HG02759 (cell line): ENCODE results near the gene ELF1.
"Not testable (repeated sequence)": the region's sequence is repeated elsewhere in the genome, so short reads cannot be mapped to it uniquely, and the experiment has no call there.

Experiments used
- ATAC-seq: cut with Tn5 transposase; IDR thresholded peaks from one replicate; pipeline ENCODE4 v1.9.1; 2021; ENCODE audit warnings: mild to moderate bottlenecking, moderate library complexity; ENCODE audit not compliant: unreplicated experiment

ELF1 gene

DNA sequence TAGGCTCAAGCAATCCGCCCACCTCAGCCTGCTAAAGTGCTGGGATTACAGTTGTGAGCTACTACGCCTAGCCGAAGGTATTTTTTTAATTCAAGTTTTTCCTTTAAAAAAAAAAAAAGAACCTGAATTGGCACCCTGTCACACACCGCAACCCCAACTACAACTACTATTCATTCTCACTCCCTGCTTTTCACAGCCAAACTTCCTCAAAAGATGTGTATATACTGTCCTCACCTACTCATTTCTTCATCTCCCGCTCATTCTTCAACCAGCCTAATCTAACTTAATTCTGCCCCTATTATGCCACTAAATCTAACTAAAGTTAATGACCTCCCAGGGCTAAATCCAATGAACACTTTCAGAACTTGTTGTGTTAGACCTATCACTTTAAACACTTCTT lies 29.5 kb upstream of the ELF1 start:
- ATAC-seq, result no peak

DNA sequence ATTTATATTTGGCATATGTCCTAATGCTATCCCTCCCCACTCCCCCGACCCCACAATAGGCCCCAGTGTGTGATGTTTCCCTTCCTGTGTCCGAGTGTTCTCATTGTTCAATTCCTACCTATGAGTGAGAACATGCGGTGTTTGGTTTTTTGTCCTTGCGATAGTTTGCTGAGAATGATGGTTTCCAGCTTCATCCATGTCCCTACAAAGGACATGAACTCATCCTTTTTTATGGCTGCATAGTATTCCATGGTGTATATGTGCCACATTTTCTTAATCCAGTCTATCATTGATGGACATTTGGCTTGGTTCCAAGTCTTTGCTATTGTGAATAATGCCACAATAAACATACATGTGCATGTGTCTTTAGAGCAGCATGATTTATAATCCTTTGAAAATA lies 23.3 kb upstream of the ELF1 start:
- not testable (repeated sequence) for ATAC-seq

DNA sequence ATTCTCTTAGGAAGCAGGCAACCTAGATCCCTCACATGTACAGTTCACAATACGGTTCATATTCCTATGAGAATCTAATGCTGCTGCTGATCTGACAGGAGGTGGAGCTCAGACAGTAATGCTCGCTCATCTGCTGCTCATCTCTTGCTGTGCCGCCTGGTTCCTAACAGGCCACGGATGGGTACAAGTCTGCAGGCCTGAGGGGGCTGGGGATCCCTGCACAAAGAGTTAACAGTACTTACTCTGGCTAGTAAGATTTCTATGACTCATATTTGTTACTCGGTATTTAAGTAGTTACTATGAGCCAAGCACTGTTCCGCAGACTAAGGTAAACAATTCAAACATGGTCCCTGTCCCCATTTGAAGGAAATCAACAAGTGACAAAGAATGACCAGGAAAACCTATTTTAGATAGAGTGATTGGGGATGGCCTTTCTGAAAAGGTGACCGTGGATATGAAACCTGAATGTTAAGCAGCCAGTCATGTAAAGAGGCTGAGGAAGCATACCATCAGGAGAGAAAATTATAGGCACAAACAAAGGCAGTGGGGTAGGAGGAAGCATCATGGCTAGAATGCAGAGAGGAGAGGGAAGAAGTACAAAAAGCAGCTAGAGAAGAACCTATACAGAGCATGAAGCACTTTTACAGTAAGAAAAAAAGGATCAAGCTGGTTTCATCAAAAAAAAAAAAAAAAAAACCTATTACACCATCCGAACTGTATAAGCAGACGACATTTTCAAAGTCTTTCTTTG lies 21.6 kb upstream of the ELF1 start:
- no peak for ATAC-seq

DNA sequence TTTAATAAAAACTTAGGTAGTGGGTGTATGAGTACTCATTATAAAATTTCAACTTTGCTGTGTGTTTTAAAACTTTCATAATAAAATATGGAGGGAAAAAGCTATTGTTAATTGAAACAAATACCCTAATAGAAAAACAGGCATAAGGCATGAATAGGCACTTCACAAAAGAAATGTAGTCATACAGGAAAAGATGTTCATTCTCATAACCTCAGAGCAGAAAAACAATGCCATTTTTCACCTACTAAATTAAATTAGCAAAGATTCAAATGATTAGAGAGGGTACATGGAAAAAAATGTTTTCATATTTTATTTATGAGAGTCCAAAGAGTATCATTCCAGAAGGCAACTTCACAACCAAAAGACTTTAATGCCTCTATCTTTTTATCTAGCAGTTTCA lies 20.6 kb upstream of the ELF1 start:
- ATAC-seq, result no peak

- not testable (repeated sequence) for ATAC-seq
These were observed 17.4 kb upstream of the ELF1 start for GRCh38 chr13:41036557-41036956.

DNA sequence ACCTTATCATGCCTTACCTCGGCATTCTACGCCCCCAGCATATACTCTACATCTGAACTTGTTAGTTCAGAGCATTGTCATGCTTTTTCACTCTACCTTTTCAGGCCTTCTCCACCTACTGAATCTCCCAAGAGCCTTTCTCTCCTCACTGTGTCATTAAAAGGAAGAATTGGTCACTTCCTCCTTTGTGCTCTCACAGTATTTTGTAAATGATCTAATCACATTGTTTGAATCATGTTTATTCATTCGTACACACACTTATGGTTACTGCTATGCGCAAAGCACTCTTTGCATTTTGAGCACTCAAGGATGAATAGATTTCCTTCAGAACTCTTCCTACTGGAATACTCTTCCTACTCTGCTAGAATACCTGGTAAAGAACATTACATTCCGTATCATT lies 15.8 kb upstream of the ELF1 start:
- no peak for ATAC-seq

GRCh38 chr13:41034382-41034781 lies 15.3 kb upstream of the ELF1 start:
- no peak for ATAC-seq

DNA sequence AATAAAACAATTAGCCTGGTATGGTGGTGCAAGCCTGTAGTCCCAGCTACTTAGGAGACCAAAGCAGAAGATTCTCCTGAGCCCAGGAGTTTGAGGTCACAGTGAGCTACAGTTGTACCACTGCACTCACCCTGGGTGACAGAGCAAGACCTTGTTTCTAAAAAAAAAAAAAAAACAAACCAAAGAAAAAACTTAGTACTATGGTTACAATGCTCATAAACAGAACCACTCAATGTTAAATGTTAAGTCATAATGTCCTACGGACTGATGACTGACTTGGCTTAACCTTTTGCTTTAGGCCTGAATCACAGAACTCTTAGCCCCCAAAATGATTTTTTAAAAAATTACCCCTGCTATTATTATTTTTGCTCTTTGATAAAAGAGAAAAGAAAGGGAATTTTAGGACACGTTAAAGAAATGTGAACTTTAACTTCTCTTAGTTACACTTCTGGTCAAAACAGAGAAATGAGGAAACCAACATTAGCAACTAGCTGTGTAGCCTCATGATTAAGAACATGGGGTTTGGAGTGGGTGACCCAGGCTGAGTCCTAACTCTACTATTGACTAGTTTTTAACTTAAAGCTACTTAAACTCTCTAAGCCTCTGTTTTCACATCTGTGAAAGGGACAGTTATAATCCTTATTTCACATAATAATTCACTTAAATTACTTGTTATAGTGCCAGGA lies 13.7 kb upstream of the ELF1 start:
- ATAC-seq, result no peak

- ATAC-seq, result no peak
These were observed 10.5 kb upstream of the ELF1 start for GRCh38 chr13:41029629-41030028.

DNA sequence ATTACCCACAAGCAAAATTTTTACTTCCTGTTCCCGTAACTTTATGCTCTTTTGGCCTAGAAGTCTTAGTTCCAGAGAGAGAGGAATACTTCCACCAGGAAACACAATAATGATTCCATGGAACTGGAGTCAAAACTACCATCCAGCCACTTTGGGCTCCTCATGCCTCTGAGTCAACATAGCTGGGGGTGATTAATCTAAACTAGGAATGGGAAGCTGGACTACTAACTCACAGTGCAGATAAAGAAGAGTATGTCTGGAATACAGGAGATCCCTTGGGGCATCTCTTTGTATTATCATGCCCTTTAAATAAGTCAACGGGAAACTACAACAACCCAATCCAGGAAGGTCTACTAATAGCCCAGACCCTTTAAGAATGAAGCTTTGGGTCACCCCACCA lies 8.9 kb upstream of the ELF1 start:
- no peak for ATAC-seq

DNA sequence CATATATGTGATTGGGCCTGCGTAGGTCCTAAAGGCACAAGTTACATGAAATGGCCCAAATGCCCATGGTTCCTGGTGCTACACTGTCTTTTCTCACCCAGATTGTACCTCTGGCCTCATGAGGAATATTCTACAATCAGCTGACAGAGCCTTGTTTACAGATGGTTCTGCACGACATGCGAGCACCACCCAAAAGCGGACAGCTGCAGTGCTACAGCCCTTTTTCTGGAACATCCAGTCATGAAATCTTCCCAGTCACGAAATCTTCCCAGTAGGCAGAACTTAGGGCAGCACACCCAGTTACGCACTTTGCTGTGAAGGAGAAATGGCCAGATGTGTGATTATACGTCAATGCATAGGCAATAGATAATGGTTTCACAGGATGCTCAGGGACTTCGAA lies 7.7 kb upstream of the ELF1 start:
- no peak for ATAC-seq

- ATAC-seq, result no peak
These were observed 6.4 kb upstream of the ELF1 start for GRCh38 chr13:41025518-41025917.

GRCh38 chr13:41019578-41020347 lies 647 bp upstream of the ELF1 start:
- ATAC-seq, result no peak

DNA sequence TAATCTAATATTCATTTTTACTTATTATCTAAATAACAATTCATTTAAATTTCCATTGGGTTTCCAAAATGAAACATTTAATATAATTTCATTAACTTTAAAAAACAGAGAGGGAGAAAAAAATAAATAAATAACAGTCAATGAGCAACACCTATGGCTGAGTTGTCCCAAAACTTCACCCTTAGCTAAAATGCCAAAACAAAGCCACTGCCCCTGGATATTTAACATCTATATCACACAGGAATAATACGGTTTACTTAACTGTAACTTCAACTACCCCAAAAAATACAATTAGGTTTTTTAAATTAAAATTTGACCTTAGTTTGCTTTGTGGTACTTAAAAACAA lies 541 bp downstream of the ELF1 start:
- no peak for ATAC-seq

DNA sequence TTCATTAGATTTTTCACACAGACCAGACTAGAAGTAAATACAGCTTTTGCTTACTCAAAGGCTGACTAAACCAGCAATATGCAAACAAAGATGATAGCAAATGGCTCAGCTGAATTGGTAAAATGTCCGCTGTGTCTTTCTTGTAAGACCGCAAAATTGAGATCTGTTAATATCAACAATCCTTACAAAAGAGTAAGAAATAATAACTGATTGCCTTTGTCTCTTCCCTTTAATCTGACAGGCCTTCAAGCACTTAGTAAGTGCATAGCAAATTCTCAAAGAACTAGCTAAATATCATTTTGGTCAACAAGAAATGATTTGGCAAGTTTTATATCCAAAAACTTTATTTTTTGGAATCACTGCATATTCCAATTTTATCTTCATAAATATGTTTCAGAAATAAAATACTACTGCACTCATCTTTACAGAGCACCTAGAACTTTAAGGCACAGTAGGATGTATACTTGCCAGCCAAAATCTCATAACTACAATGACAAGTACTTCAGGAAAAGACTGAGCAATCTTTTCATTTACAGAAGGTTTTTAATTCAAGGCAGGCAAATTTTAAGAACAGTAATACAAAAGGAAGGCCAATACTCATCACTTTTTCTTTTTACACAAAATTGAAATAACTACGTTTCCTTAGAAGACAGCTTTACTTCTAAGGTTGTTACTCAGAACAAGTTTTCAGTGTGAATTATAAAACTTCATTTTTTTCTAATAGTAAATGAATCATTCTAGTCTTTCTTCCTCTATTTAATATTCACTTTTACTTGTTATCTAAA lies 1.1 kb downstream of the ELF1 start:
- no peak for ATAC-seq

DNA sequence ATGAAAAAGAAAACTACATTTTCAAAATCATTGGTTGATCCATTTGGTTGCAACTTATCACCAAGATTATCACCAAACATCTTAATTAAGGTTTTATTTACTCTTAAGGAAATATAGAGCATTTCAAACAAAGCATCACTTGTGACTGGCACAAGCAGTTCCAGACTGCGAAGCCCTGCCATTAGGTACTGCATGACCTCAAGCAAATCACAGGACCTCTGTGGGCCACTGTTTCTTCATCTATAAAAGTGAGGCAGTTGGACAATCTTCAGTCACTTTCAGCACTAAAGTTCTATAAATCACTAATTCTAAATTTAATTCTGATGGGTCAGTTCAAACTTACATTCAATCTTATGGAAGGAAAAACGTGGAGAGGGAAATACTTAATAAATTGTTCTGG lies 2.0 kb downstream of the ELF1 start:
- no peak for ATAC-seq

DNA sequence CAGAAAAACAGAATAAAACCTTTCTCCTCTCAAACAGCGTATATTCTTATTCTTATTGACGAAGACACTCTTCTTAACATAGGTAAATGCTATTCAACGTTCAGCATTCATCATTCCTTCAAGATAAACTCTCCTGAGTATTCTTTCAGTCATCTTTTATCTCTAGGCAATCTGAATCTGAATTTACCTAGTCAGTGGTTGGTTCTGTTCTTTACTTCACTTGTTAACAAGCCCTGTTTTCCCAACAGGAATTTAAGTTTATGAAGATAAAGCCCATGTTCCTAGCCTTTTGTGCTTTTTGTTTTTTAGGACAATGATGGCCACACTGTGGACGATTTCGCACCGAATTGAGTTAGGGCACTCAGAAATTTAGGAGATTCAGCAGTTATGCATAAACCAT lies 3.2 kb downstream of the ELF1 start:
- ATAC-seq, result no peak

- ATAC-seq, result no peak
These were observed 5.3 kb downstream of the ELF1 start for GRCh38 chr13:41013835-41014234.

- ATAC-seq, result no peak
These were observed 6.6 kb downstream of the ELF1 start for GRCh38 chr13:41012536-41012935.

DNA sequence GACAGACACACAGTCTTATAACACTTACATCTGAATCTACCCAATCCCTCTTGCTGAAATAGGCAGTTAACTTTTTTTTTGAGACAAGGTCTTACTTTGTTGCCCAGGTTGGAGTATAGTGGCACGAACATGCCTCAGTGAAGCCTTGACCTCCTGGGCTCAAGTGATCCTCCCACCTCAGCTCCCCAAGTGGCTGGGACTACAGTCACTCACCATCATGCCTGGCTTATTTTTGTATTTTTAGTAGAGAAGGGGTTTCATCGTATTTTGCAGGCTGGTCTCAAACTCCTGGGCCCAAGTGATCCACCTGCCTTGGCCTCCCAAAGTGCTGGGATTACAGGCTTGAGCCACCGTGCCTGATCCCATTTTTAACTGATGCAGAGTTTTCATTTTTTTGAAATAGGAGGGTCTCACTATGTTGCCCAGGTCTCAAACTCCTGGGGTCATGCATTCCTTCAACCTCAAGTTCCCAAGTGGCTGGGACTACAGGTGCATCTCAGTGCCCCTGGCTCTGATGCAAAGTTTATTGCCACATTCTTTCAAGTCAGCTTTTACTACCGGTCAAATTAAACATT lies 7.6 kb downstream of the ELF1 start:
- no peak for ATAC-seq
